GM23338 (cell line): ENCODE data around the gene GCN1. TPM values are rescaled to one million over a fixed set of nuclear protein-coding genes. Genes with fewer than 3 reads are reported as not detected.

Experiments used
- microRNA-seq: library from miRNA; unstranded; fragments of <30 nt; microRNA quantifications from one replicate; pipeline ENCODE4, GENCODE V29; 2017
- polyA plus RNA-seq: library from polyadenylated mRNA; unstranded; fragments of >200 nt; fragmentation: Nextera tagmentation; extraction: Ambion mirVana; gene quantifications from 2 replicates; pipeline ENCODE4 v1.2.1, GENCODE V29; 2016
- small RNA-seq: library from RNA; depleted of rRNA; stranded (forward); fragments of <200 nt; gene quantifications from one replicate; pipeline ENCODE3, GENCODE V24; 2014; ENCODE audit warnings: low replicate concordance
- total RNA-seq: library from RNA; depleted of rRNA; stranded (reverse); fragments of >200 nt; shearing (Covaris generic); gene quantifications from 2 replicates; pipeline ENCODE4 v1.2.3, GENCODE V29; 2014; rRNA removed

GCN1 gene
- total and polyA plus RNA-seq, 2 experiments from 2014 or later = 18.0 to 177 TPM

Small RNAs within 50 kb of the gene (microRNA-seq; reads per million reads assigned to microRNA genes)
- gene MIR4498 = not detected

Small RNAs within 50 kb of the gene (small RNA-seq; reads per million reads assigned to genes)
- gene MIR4498 = not detected

Other genes with a start within 250 kb of the GCN1 start
- gene BICDL1, start 205.5 kb downstream of the GCN1 start, total RNA-seq = 25.7 and 30.3 TPM in 2 replicates
- gene BICDL1, start 205.5 kb downstream of the GCN1 start, polyA plus RNA-seq = 14.0 and 15.9 TPM in 2 replicates
- gene RAB35, start 78.0 kb downstream of the GCN1 start, total RNA-seq = 15.9 and 16.9 TPM in 2 replicates
- 9.9 and 12.6 TPM in 2 replicates for gene RAB35, start 78.0 kb downstream of the GCN1 start, polyA plus RNA-seq
- 4,855 and 4,916 TPM in 2 replicates for gene RPLP0, start 6.4 kb upstream of the GCN1 start, total RNA-seq
- gene RPLP0, start 6.4 kb upstream of the GCN1 start, polyA plus RNA-seq = 2,219 and 2,404 TPM in 2 replicates
- 69.3 and 76.0 TPM in 2 replicates for gene PXN, start 71.0 kb upstream of the GCN1 start, total RNA-seq
- 38.4 and 39.0 TPM in 2 replicates for gene PXN, start 71.0 kb upstream of the GCN1 start, polyA plus RNA-seq
- under 0.01 TPM in 1 of 2 replicates, not detected in the other for gene RNU4-2, start 97.2 kb upstream of the GCN1 start, total RNA-seq
- 9.5 TPM in 1 of 2 replicates, not detected in the other for gene RNU4-2, start 97.2 kb upstream of the GCN1 start, polyA plus RNA-seq
- gene RNU4-1, start 98.5 kb upstream of the GCN1 start, total RNA-seq = under 0.01 TPM in 1 of 2 replicates, not detected in the other
- 6.0 and 6.4 TPM in 2 replicates for gene RNU4-1, start 98.5 kb upstream of the GCN1 start, polyA plus RNA-seq
- gene SIRT4, start 107.6 kb upstream of the GCN1 start, total RNA-seq = 0.78 and 2.0 TPM in 2 replicates
- 3.0 and 4.1 TPM in 2 replicates for gene SIRT4, start 107.6 kb upstream of the GCN1 start, polyA plus RNA-seq
- not detected in 2 replicates for gene PLA2G1B, start 133.1 kb upstream of the GCN1 start, total RNA-seq
- not detected in 2 replicates for gene PLA2G1B, start 133.1 kb upstream of the GCN1 start, polyA plus RNA-seq
- 8.1 and 12.8 TPM in 2 replicates for gene MSI1, start 174.4 kb upstream of the GCN1 start, total RNA-seq
- 16.9 and 19.2 TPM in 2 replicates for gene MSI1, start 174.4 kb upstream of the GCN1 start, polyA plus RNA-seq
- gene COX6A1, start 243.4 kb upstream of the GCN1 start, total RNA-seq = 393 and 422 TPM in 2 replicates
- 1,484 and 1,643 TPM in 2 replicates for gene COX6A1, start 243.4 kb upstream of the GCN1 start, polyA plus RNA-seq